ENCODE data around the gene TMPRSS12.
"Not testable (repeated sequence)": the region's sequence is repeated elsewhere in the genome, so short reads cannot be mapped to it uniquely, and the experiment has no call there.

TMPRSS12 gene

DNA sequence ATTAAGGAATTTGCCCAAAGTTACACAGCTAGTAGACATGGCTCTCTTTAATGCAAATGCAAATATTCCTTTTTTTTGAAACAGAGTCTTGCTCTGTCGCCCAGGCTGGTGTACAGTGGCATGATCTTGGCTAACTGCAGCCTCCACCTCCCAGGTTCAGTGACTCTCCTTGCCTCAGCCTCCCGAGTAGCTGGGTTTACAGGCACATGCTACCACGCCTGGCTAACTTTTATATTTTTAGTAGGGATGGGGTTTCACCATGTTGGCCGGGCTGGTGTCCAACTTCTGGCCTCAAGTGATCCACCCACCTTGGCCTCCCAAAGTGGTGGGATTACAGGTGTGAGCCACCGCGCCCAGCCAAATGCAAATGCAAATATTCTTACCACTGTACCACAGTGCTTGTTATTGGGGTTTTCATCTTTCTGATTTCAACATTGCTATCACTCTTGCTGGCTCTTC, 85.1 kb downstream of the TMPRSS12 start:
- H3K27me3 ChIP-seq (ENCODE audit: insufficient read depth, low read length) = no peaks in the 10 kb centered on the region
- H3K27ac ChIP-seq (ENCODE audit: low read depth, low read length, poor library complexity, severe bottlenecking) = peak overlapping the region; percentile 99
- peaks cover 64% of the 10 kb centered on the region for H3K36me3 ChIP-seq (ENCODE audit: insufficient read depth, low read length)
- peak overlapping the region; percentile 87 for H3K4me3 ChIP-seq (ENCODE audit: low read depth, low read length, poor library complexity, severe bottlenecking)
- peaks cover 54% of the 10 kb centered on the region for H3K4me1 ChIP-seq (ENCODE audit: insufficient read depth, low read length, severe bottlenecking)
- H3F3A ChIP-seq (ENCODE audit: insufficient read depth, low read length) = 0 out of 2 replicates have a peak, but pooled peaks cover 5% of the 10 kb centered on the region
- no peaks in the 10 kb centered on the region for H3K9me2 ChIP-seq (ENCODE audit: low read depth, low read length)
- H3K4me2 ChIP-seq (ENCODE audit: low read length) = peak overlapping the region; percentile 99
- H3K9me3 ChIP-seq (ENCODE audit: low read length) = no peaks in the 10 kb centered on the region
- TF ChIP-seq, protein P1, sequence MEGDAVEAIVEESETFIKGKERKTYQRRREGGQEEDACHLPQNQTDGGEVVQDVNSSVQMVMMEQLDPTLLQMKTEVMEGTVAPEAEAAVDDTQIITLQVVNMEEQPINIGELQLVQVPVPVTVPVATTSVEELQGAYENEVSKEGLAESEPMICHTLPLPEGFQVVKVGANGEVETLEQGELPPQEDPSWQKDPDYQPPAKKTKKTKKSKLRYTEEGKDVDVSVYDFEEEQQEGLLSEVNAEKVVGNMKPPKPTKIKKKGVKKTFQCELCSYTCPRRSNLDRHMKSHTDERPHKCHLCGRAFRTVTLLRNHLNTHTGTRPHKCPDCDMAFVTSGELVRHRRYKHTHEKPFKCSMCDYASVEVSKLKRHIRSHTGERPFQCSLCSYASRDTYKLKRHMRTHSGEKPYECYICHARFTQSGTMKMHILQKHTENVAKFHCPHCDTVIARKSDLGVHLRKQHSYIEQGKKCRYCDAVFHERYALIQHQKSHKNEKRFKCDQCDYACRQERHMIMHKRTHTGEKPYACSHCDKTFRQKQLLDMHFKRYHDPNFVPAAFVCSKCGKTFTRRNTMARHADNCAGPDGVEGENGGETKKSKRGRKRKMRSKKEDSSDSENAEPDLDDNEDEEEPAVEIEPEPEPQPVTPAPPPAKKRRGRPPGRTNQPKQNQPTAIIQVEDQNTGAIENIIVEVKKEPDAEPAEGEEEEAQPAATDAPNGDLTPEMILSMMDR (IDR thresholded peaks at IDR 0.05; ENCODE audit: low read length) = no peak
- H3K79me2 ChIP-seq (ENCODE audit: insufficient read depth, low read length) = peaks cover 50% of the 10 kb centered on the region
- H3K9ac ChIP-seq (ENCODE audit: low read length) = peak overlapping the region; percentile 89
- no peaks in the 10 kb centered on the region for H4K20me1 ChIP-seq (ENCODE audit: insufficient read depth, low read length)
- no peak overlapping the region for H2AFZ ChIP-seq (ENCODE audit: low read length)

DNA sequence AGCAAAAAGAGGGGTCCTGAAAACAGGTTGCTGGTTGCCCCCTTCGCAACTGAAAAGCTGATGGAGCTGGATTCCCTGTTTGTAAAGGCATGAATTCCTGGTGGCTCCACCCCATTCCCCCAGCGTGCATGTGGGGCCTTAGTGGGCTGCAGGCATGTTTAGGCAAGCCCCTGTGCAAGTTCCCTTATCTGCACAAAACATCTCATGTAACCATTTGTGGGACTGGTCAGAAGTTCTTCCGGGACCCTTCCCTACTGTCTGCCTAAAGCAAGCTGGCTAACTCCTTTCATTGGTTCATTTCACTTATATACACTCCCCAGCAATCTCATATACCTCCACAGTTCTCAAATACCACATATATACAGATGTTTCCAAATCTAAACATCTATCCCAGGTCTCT, 85.7 kb downstream of the TMPRSS12 start:
- H3K9me2 ChIP-seq (ENCODE audit: low read depth, low read length) = no peaks in the 10 kb centered on the region
- peak overlapping the region; percentile 99 for H3K27ac ChIP-seq (ENCODE audit: low read depth, low read length, poor library complexity, severe bottlenecking)
- peaks cover 50% of the 10 kb centered on the region for H3K79me2 ChIP-seq (ENCODE audit: insufficient read depth, low read length)
- H3K9me3 ChIP-seq (ENCODE audit: low read length) = no peaks in the 10 kb centered on the region
- TF ChIP-seq, protein P1 (IDR thresholded peaks at IDR 0.05; ENCODE audit: low read length) = no peak
- TF ChIP-seq EZH2 (IDR thresholded peaks at IDR 0.05; ENCODE audit: borderline replicate concordance, low read length) = no peak
- H3K4me3 ChIP-seq (ENCODE audit: low read depth, low read length, poor library complexity, severe bottlenecking) = peak overlapping the region; percentile 87
- H3K9ac ChIP-seq (ENCODE audit: low read length) = peak overlapping the region; percentile 89
- peaks cover 70% of the 10 kb centered on the region for H3K36me3 ChIP-seq (ENCODE audit: insufficient read depth, low read length)
- H3K27me3 ChIP-seq (ENCODE audit: insufficient read depth, low read length) = no peaks in the 10 kb centered on the region
- no peak overlapping the region for H2AFZ ChIP-seq (ENCODE audit: low read length)
- 0 out of 2 replicates have a peak, but pooled peaks cover 4% of the 10 kb centered on the region for H3F3A ChIP-seq (ENCODE audit: insufficient read depth, low read length)
- peak overlapping the region; percentile 99 for H3K4me2 ChIP-seq (ENCODE audit: low read length)
- no peaks in the 10 kb centered on the region for H4K20me1 ChIP-seq (ENCODE audit: insufficient read depth, low read length)
- peaks cover 51% of the 10 kb centered on the region for H3K4me1 ChIP-seq (ENCODE audit: insufficient read depth, low read length, severe bottlenecking)

GRCh38 chr12:50929831-50930230, 87.1 kb downstream of the TMPRSS12 start:
- TF ChIP-seq, protein P1 (IDR thresholded peaks at IDR 0.05; ENCODE audit: low read length) = no peak
- no peak for TF ChIP-seq EZH2 (IDR thresholded peaks at IDR 0.05; ENCODE audit: borderline replicate concordance, low read length)
- no peak overlapping the region for H3K9ac ChIP-seq (ENCODE audit: low read length)
- H3F3A ChIP-seq (ENCODE audit: insufficient read depth, low read length) = no peaks in the 10 kb centered on the region
- H3K27ac ChIP-seq (ENCODE audit: low read depth, low read length, poor library complexity, severe bottlenecking) = peak overlapping the region; percentile 99
- no peaks in the 10 kb centered on the region for H3K9me2 ChIP-seq (ENCODE audit: low read depth, low read length)
- no peaks in the 10 kb centered on the region for H3K9me3 ChIP-seq (ENCODE audit: low read length)
- no peaks in the 10 kb centered on the region for H3K27me3 ChIP-seq (ENCODE audit: insufficient read depth, low read length)
- H2AFZ ChIP-seq (ENCODE audit: low read length) = no peak overlapping the region
- peaks cover 79% of the 10 kb centered on the region for H3K36me3 ChIP-seq (ENCODE audit: insufficient read depth, low read length)
- H4K20me1 ChIP-seq (ENCODE audit: insufficient read depth, low read length) = no peaks in the 10 kb centered on the region
- H3K4me3 ChIP-seq (ENCODE audit: low read depth, low read length, poor library complexity, severe bottlenecking) = peak overlapping the region; percentile 87
- H3K79me2 ChIP-seq (ENCODE audit: insufficient read depth, low read length) = peaks cover 50% of the 10 kb centered on the region
- H3K4me1 ChIP-seq (ENCODE audit: insufficient read depth, low read length, severe bottlenecking) = peaks cover 47% of the 10 kb centered on the region
- H3K4me2 ChIP-seq (ENCODE audit: low read length) = no peak overlapping the region; the same call in 1 of the 2 replicates

GRCh38 chr12:50930477-50930876, 87.8 kb downstream of the TMPRSS12 start:
- H2AFZ ChIP-seq (ENCODE audit: low read length); H4K20me1 ChIP-seq (ENCODE audit: insufficient read depth, low read length); H3K4me3 ChIP-seq (ENCODE audit: low read depth, low read length, poor library complexity, severe bottlenecking); H3K9me2 ChIP-seq (ENCODE audit: low read depth, low read length); H3K27me3 ChIP-seq (ENCODE audit: insufficient read depth, low read length); H3K9ac ChIP-seq (ENCODE audit: low read length); H3K27ac ChIP-seq (ENCODE audit: low read depth, low read length, poor library complexity, severe bottlenecking); H3F3A ChIP-seq (ENCODE audit: insufficient read depth, low read length); H3K4me2 ChIP-seq (ENCODE audit: low read length); H3K9me3 ChIP-seq (ENCODE audit: low read length): not testable (repeated sequence)
- Histone ChIP-seq H3K36me3 (ENCODE audit: insufficient read depth, low read length) (peaks cover 79% of the 10 kb centered on the region), H3K4me1 (ENCODE audit: insufficient read depth, low read length, severe bottlenecking) (peaks cover 47% of the 10 kb centered on the region), H3K79me2 (ENCODE audit: insufficient read depth, low read length) (peaks cover 44% of the 10 kb centered on the region)

Measured in OCI-LY1 (cell line).